RWPE2 (cell line): Measurements from ENCODE around the gene HDHD2.
A peak's percentile ranks its signal among the peaks of the same experiment; 100 is the strongest.

ENCODE experiments used
- ATAC-seq: fragments of 200-7000 bp; cut with Tn5 transposase; 3 replicates; pipeline ENCODE4 v1.9.1; 2021; ENCODE audit warnings: low read depth
- DNase-seq: peaks from one replicate; pipeline ENCODE4 v3.0.0-alpha.2; 2020; ENCODE audit warnings: low spot score
- H3K27ac ChIP-seq: fragments of 450-650 bp; 2 replicates; pipeline ENCODE4 v1.5.1; 2017; ENCODE audit warnings: mild to moderate bottlenecking; ENCODE audit not compliant: poor library complexity, severe bottlenecking
- H3K27me3 ChIP-seq: fragments of 250-450 bp; sonication (Bioruptor Pico); 2 replicates; pipeline ENCODE4 v1.5.1; 2021; ENCODE audit warnings: mild to moderate bottlenecking, moderate library complexity; ENCODE audit not compliant: insufficient read depth, poor library complexity, severe bottlenecking
- H3K36me3 ChIP-seq: fragments of 250-450 bp; sonication (Bioruptor Pico); 2 replicates; pipeline ENCODE4 v1.5.1; 2020; ENCODE audit warnings: low read depth, mild to moderate bottlenecking, moderate library complexity
- H3K4me1 ChIP-seq: fragments of 250-450 bp; sonication (Bioruptor Pico); 2 replicates; pipeline ENCODE4 v1.5.1; 2021; ENCODE audit warnings: mild to moderate bottlenecking, moderate library complexity; ENCODE audit not compliant: insufficient read depth, poor library complexity, severe bottlenecking
- H3K4me3 ChIP-seq: fragments of 250-450 bp; sonication (Bioruptor Pico); 2 replicates; pipeline ENCODE4 v1.5.1; 2021; ENCODE audit warnings: mild to moderate bottlenecking, moderate library complexity; ENCODE audit not compliant: severe bottlenecking
- H3K9me3 ChIP-seq: fragments of 250-450 bp; sonication (Bioruptor Pico); 2 replicates; pipeline ENCODE4 v1.5.1; 2021; ENCODE audit warnings: mild to moderate bottlenecking, moderate library complexity; ENCODE audit not compliant: severe bottlenecking
- TF ChIP-seq, protein P1 (sequence below): fragments of 450-650 bp; IDR thresholded peaks from one replicate; pipeline ENCODE4 v1.5.1; 2017; ENCODE audit warnings: mild to moderate bottlenecking, moderate library complexity; ENCODE audit not compliant: poor library complexity, severe bottlenecking

Gene HDHD2

GRCh38 chr18:47100212-47100831, 50.0 kb downstream of the HDHD2 start:
- no peak overlapping the region for H3K27ac ChIP-seq
- no peaks in the 10 kb centered on the region for H3K4me1 ChIP-seq
- DNase-seq: no peak
- TF ChIP-seq, protein P1, sequence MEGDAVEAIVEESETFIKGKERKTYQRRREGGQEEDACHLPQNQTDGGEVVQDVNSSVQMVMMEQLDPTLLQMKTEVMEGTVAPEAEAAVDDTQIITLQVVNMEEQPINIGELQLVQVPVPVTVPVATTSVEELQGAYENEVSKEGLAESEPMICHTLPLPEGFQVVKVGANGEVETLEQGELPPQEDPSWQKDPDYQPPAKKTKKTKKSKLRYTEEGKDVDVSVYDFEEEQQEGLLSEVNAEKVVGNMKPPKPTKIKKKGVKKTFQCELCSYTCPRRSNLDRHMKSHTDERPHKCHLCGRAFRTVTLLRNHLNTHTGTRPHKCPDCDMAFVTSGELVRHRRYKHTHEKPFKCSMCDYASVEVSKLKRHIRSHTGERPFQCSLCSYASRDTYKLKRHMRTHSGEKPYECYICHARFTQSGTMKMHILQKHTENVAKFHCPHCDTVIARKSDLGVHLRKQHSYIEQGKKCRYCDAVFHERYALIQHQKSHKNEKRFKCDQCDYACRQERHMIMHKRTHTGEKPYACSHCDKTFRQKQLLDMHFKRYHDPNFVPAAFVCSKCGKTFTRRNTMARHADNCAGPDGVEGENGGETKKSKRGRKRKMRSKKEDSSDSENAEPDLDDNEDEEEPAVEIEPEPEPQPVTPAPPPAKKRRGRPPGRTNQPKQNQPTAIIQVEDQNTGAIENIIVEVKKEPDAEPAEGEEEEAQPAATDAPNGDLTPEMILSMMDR: peak; percentile 87
- no peaks in the 10 kb centered on the region for H3K9me3 ChIP-seq
- peak; percentile 88 for ATAC-seq
- no peaks in the 10 kb centered on the region for H3K36me3 ChIP-seq
- no peak overlapping the region for H3K4me3 ChIP-seq
- no peaks in the 10 kb centered on the region for H3K27me3 ChIP-seq

- TF ChIP-seq, protein P1: no peak
- no peaks in the 10 kb centered on the region for H3K27me3 ChIP-seq
Observed at GRCh38 chr18:47095810-47096209, 54.5 kb downstream of the HDHD2 start.

DNA sequence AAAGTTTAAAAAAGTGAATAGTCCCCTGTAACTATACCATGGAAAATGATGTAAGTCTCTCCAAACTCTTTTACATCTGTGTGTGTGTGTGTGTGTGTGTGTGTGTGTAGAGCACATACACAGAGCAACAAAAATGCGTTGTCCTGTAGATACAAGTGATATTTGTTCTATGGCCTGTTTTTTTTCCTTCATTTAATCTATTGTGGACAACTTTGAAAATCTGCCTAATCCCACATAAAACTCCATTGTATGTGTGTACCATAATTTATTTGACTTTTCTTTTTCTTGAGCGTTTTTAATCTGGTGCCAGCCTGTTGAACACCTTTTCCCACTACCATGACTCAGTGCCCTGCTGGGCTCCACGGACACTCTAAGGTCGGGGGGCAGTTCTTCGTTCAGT, 62.6 kb downstream of the HDHD2 start:
- TF ChIP-seq, protein P1: no peak
- Histone ChIP-seq H3K4me3 (no peak overlapping the region), H3K36me3 (no peaks in the 10 kb centered on the region), H3K27me3 (no peaks in the 10 kb centered on the region), H3K9me3 (no peaks in the 10 kb centered on the region), H3K27ac (no peak overlapping the region), H3K4me1 (no peaks in the 10 kb centered on the region)
- DNase-seq: no peak
- ATAC-seq: no peak

More at GRCh38 chr18:47095810-47096209, 54.5 kb downstream of the HDHD2 start:
- H3K4me1 ChIP-seq: no peaks in the 10 kb centered on the region
- no peak for ATAC-seq
- no peaks in the 10 kb centered on the region for H3K36me3 ChIP-seq
- H3K9me3 ChIP-seq: no peaks in the 10 kb centered on the region
- no peak for DNase-seq
- no peak overlapping the region for H3K4me3 ChIP-seq
- H3K27ac ChIP-seq: no peak overlapping the region

DNA sequence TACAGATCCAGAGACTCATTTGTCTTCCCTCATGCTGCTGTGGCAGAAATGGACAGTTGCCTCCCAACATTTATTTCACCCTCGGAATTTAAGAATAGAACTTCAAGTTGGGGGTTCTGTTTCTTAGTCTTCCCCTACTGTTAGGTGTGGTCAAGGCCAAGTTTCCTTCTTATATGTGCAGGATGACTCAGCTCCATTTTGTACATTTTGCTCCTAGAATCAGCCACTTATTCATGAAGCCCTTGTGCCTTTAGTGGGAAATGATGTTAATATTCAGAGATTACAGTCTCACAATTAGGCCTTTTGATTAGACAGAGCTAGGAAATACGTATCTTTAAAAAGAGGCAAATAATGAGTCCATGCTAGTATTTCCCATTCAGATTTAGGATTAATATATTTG, 68.7 kb downstream of the HDHD2 start:
- DNase-seq (no peak), ATAC-seq (no peak)
- Histone ChIP-seq H3K27me3 (no peaks in the 10 kb centered on the region), H3K27ac (no peak overlapping the region), H3K4me1 (no peaks in the 10 kb centered on the region), H3K9me3 (no peaks in the 10 kb centered on the region), H3K4me3 (no peak overlapping the region), H3K36me3 (no peaks in the 10 kb centered on the region)
- TF ChIP-seq, protein P1: no peak

GRCh38 chr18:47080872-47081271, 69.4 kb downstream of the HDHD2 start:
- Histone ChIP-seq H3K27me3 (no peaks in the 10 kb centered on the region), H3K9me3 (no peaks in the 10 kb centered on the region), H3K4me1 (peaks cover under 1% of the 10 kb centered on the region), H3K36me3 (no peaks in the 10 kb centered on the region), H3K27ac (no peak overlapping the region), H3K4me3 (no peak overlapping the region)
- no peak for DNase-seq
- ATAC-seq: no peak
- TF ChIP-seq, protein P1: no peak
